Calu3 (cell line): ENCODE data around the gene SYDE2. TPM values are rescaled to one million over a fixed set of nuclear protein-coding genes. Genes with fewer than 3 reads are reported as not detected.

ENCODE experiments used
- BruUV-seq: library from RNA; stranded (reverse); fragments of 400-500 nt; replicated peaks from 2 replicates; lab custom pipeline; 2021; lab: Mats Ljungman, UMichigan
- CTCF ChIA-PET: fragments of 300-600 bp; sonication (Branson Sonifier 250); formaldehyde crosslinking; loops from one replicate; lab custom pipeline; 2022; ENCODE audit warnings: antibody characterized with exemption; lab: Charles Lee
- DNase-seq: peaks from one replicate; pipeline ENCODE4 v3.0.0; 2022
- H3K27ac Mint-ChIP-seq: one replicate; pipeline ENCODE4 v1.8.0; 2022; ENCODE audit warnings: mixed read lengths; ENCODE audit not compliant: unreplicated experiment
- H3K27me3 Mint-ChIP-seq: one replicate; pipeline ENCODE4 v1.8.0; 2022; ENCODE audit warnings: mixed read lengths; ENCODE audit not compliant: unreplicated experiment
- H3K36me3 Mint-ChIP-seq: one replicate; pipeline ENCODE4 v1.8.0; 2022; ENCODE audit warnings: mild to moderate bottlenecking, moderate library complexity, mixed read lengths; ENCODE audit not compliant: insufficient read depth, unreplicated experiment
- H3K4me1 Mint-ChIP-seq: one replicate; pipeline ENCODE4 v1.8.0; 2022; ENCODE audit warnings: mild to moderate bottlenecking, low read depth, mixed read lengths; ENCODE audit not compliant: unreplicated experiment
- H3K4me3 Mint-ChIP-seq: one replicate; pipeline ENCODE4 v1.8.0; 2022; ENCODE audit warnings: mild to moderate bottlenecking, low read depth, moderate library complexity, mixed read lengths; ENCODE audit not compliant: unreplicated experiment
- H3K9me3 Mint-ChIP-seq: one replicate; pipeline ENCODE4 v1.8.0; 2022; ENCODE audit warnings: low read depth, mixed read lengths; ENCODE audit not compliant: unreplicated experiment
- intact Hi-C: fragments of 100-400 bp; cut with micrococcal nuclease; formaldehyde crosslinking; loops from one replicate; pipeline ENCODE4 v1.10.0; 2022; ENCODE audit not compliant: unreplicated experiment
- total RNA-seq: library from RNA; stranded (reverse); gene quantifications from 2 replicates; pipeline ENCODE4 v1.2.3, GENCODE V29; 2022
- TF ChIP-seq, protein P1 (sequence below): fragments of 200-600 bp; IDR thresholded peaks from one replicate; pipeline ENCODE4 v1.8.0; 2022; ENCODE audit warnings: antibody characterized with exemption; ENCODE audit not compliant: unreplicated experiment

The SYDE2 gene
- total RNA-seq, 1 experiment from 2014 or later, result 10.4 TPM

DNA sequence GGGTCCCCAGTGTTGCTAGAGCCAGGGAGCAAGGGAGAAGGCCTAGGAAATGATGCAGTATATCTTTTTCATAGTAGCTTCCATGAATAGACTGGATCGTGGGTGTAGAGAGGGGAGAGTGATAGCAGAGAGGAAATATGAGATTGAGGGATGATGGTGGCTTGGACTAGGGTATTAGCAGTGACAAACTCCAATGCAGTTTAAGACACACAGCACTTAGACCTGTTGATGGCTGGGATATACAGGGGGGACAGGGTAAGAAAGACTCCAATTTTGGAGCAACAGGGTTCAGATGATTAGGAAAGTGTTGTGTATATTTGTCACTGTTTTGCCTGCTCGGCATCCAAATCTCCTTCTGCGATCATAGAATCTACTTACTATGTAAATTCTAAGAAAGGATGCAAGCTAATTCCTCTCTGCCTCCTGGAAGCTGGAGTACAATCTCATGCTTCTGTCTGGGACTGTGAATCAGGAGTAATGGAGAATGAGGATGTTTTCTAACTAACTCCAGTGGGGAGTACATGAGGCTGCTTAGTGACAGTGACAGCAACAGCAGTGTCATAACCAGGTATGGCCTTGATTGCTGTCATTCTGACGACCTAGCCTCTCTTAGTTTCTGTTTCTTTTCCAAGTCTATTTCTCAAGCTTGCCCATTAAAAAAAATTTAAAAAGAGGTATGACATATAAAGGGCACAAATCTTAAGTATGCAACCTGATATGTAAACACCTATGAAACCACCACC is 47.5 kb downstream of the SYDE2 start:
- CTCF ChIA-PET, result no interaction called here
- TF ChIP-seq, protein P1, sequence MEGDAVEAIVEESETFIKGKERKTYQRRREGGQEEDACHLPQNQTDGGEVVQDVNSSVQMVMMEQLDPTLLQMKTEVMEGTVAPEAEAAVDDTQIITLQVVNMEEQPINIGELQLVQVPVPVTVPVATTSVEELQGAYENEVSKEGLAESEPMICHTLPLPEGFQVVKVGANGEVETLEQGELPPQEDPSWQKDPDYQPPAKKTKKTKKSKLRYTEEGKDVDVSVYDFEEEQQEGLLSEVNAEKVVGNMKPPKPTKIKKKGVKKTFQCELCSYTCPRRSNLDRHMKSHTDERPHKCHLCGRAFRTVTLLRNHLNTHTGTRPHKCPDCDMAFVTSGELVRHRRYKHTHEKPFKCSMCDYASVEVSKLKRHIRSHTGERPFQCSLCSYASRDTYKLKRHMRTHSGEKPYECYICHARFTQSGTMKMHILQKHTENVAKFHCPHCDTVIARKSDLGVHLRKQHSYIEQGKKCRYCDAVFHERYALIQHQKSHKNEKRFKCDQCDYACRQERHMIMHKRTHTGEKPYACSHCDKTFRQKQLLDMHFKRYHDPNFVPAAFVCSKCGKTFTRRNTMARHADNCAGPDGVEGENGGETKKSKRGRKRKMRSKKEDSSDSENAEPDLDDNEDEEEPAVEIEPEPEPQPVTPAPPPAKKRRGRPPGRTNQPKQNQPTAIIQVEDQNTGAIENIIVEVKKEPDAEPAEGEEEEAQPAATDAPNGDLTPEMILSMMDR, result no peak
- BruUV-seq, result no TSS peak

DNA sequence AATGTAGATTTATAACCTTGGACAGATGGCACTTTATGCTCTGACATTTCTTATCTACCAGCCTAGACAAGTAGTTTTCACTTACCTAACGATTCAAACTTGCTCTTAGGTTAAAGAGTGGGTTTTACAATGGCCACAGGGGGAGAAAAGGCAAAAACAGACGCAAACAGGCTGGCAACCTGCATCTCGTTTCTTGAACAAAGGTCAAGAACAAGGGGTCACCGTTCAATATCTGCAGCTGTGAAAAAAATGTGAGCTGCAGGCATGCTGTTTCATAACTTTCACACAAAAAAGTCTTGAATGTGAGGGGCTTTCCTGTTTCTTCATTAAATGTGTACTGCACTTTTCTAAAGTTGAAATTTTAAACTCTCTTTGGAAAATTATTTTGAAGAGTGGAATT is 49.4 kb downstream of the SYDE2 start:
- no peak overlapping the region for H3K27ac Mint-ChIP-seq
- no peak for DNase-seq
- intact Hi-C loops, result no loop called here
- H3K9me3 Mint-ChIP-seq, result no peaks in the 10 kb centered on the region
- no peaks in the 10 kb centered on the region for H3K27me3 Mint-ChIP-seq
- no peak overlapping the region for H3K4me3 Mint-ChIP-seq
- no peaks in the 10 kb centered on the region for H3K36me3 Mint-ChIP-seq
- CTCF ChIA-PET, result no interaction called here
- peaks cover 9% of the 10 kb centered on the region for H3K4me1 Mint-ChIP-seq
- BruUV-seq, result no TSS peak
- TF ChIP-seq, protein P1, result no peak

More for the DNA sequence above, 47.5 kb downstream of the SYDE2 start:
- intact Hi-C loops, result no loop called here
- Mint-ChIP-seq H3K4me1 (no peaks in the 10 kb centered on the region), H3K27me3 (no peaks in the 10 kb centered on the region), H3K36me3 (no peaks in the 10 kb centered on the region), H3K27ac (no peak overlapping the region), H3K4me3 (no peak overlapping the region), H3K9me3 (no peaks in the 10 kb centered on the region)
- DNase-seq, result no peak

DNA sequence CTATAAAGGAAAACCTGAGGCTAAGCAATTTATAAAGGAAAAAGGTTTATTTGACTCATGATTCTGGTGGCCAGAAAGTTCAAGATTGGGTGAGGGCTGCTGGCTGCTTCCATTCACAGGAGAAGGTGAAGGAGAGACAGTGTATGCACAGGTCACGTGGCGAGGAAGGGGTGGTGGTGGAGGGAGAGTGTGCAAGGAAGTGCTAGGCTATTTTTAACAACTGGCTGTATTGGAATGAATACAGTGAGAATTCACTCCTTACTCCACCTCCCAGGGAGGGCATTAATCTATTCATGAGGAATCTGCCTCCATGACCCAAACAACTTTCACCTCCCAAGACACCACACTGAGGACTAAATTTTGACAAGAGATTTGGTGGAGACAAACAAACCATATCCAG is 51.0 kb downstream of the SYDE2 start:
- Mint-ChIP-seq H3K36me3 (no peaks in the 10 kb centered on the region), H3K4me1 (peaks cover 19% of the 10 kb centered on the region), H3K9me3 (no peaks in the 10 kb centered on the region), H3K27ac (no peak overlapping the region), H3K27me3 (no peaks in the 10 kb centered on the region), H3K4me3 (no peak overlapping the region)
- intact Hi-C loops, result no loop called here
- CTCF ChIA-PET, result no interaction called here
- TF ChIP-seq, protein P1, result no peak
- no peak for DNase-seq
- BruUV-seq, result no TSS peak

DNA sequence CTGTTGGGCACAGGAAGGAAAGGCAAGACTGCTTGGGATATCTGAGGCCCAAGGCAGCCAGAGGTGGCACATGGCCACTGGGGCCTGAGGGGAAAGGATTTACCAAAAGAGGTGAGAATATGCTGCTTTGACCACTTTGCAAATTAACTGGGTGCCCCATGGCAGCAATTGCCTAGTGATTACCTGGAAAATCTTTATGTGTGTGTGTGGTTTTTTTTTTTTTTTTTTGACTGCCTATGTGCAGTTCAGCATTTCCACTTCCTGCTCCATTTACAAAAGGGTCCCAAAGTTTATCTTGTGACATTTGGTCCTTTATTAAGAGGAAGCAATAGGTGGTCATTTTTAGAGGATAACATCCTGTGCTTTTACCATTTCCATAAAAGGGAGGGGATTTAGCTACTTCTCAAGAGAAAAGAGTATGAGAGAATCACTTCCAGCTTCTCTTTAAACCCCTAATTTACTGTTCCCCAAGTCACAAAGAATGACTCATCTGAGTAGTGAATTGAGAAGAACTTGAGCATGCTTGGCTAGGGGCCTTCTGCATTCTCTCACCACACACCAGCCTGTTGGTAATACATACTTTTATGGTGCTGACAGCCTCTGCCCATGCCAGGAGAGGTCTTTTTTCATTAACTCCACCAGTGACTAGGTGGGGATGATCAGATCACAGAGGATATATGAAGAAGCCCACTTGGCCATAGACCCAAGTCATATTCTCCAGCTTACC is 52.1 kb downstream of the SYDE2 start:
- intact Hi-C loops, result no loop called here

More for the DNA sequence above, 52.1 kb downstream of the SYDE2 start:
- no peaks in the 10 kb centered on the region for H3K27me3 Mint-ChIP-seq
- BruUV-seq, result no TSS peak
- CTCF ChIA-PET, result no interaction called here
- H3K27ac Mint-ChIP-seq, result no peak overlapping the region
- no peak for DNase-seq
- H3K9me3 Mint-ChIP-seq, result no peaks in the 10 kb centered on the region
- no peak overlapping the region for H3K4me3 Mint-ChIP-seq
- H3K36me3 Mint-ChIP-seq, result no peaks in the 10 kb centered on the region
- peaks cover 31% of the 10 kb centered on the region for H3K4me1 Mint-ChIP-seq
- TF ChIP-seq, protein P1, result no peak
